GM12864 (cell line): Measurements from ENCODE around the gene XRCC4.
"Not testable (repeated sequence)": the region's sequence is repeated elsewhere in the genome, so short reads cannot be mapped to it uniquely, and the experiment has no call there.

Experiments used
- DNase-seq: peaks from one replicate; pipeline ENCODE4 v3.0.0-alpha.2; 2011; ENCODE audit warnings: low read depth
- H3K4me3 ChIP-seq: 2 replicates; pipeline ENCODE4 v1.5.1; 2011; ENCODE audit warnings: mild to moderate bottlenecking, low read depth, low read length, control low read depth
- CTCF ChIP-seq: IDR thresholded peaks from 2 replicates; pipeline ENCODE4 v1.5.1; 2011; ENCODE audit warnings: low read depth, mild to moderate bottlenecking, moderate library complexity, low read length, control low read depth, inconsistent platforms; ENCODE audit errors: missing control alignments

Gene XRCC4

GRCh38 chr5:83151821-83152220 is 74.5 kb downstream of the XRCC4 start:
- TF ChIP-seq CTCF: no peak
- DNase-seq: no peak
- H3K4me3 ChIP-seq: no peak overlapping the region

- not testable (repeated sequence) for DNase-seq, H3K4me3 ChIP-seq
These were observed 75.6 kb downstream of the XRCC4 start for GRCh38 chr5:83152996-83153395.

- no peak overlapping the region for H3K4me3 ChIP-seq
- no peak for DNase-seq
- TF ChIP-seq CTCF: no peak
These were observed 78.7 kb downstream of the XRCC4 start for GRCh38 chr5:83156001-83156400.

GRCh38 chr5:83157163-83157562 is 79.8 kb downstream of the XRCC4 start:
- no peak for TF ChIP-seq CTCF
- no peak overlapping the region for H3K4me3 ChIP-seq
- no peak for DNase-seq

- TF ChIP-seq CTCF: no peak
- H3K4me3 ChIP-seq: no peak overlapping the region
- DNase-seq: no peak
These were observed 85.3 kb downstream of the XRCC4 start for GRCh38 chr5:83162601-83163000.

- no peak for TF ChIP-seq CTCF
- DNase-seq: no peak
These were observed 90.2 kb downstream of the XRCC4 start for GRCh38 chr5:83167538-83167937.

GRCh38 chr5:83169571-83170337 is 92.4 kb downstream of the XRCC4 start:
- no peak for DNase-seq
- H3K4me3 ChIP-seq: no peak overlapping the region
- TF ChIP-seq CTCF: no peak

More at GRCh38 chr5:83167538-83167937, 90.2 kb downstream of the XRCC4 start:
- no peak overlapping the region for H3K4me3 ChIP-seq
